Stomach smooth muscle (tissue), 2 donors: ENCODE measurements around the gene SCD5.

Experiments
- H3K27ac ChIP-seq: one replicate; pipeline ENCODE4 v1.7.0; 2013; ENCODE audit warnings: mild to moderate bottlenecking, low read length, inconsistent platforms
- H3K27me3 ChIP-seq, 2 donors: one replicate each; pipeline ENCODE4 v1.7.0; 2013; ENCODE audit warnings: low read length in 2 of 2; ENCODE audit not compliant: insufficient read depth in 2 of 2, control insufficient read depth in 1 of 2
- H3K36me3 ChIP-seq, 2 donors: one replicate each; pipeline ENCODE4 v1.7.0; 2013; ENCODE audit warnings: low read length in 2 of 2; ENCODE audit not compliant: control insufficient read depth in 2 of 2, insufficient read depth in 2 of 2
- H3K4me1 ChIP-seq: one replicate; pipeline ENCODE4 v1.7.0; 2013; ENCODE audit warnings: low read length; ENCODE audit not compliant: control insufficient read depth, insufficient read depth
- H3K4me3 ChIP-seq, 2 donors: one replicate each; pipeline ENCODE4 v1.7.0; 2013; ENCODE audit warnings: low read length in 2 of 2
- H3K9ac ChIP-seq, 2 donors: one replicate each; pipeline ENCODE4 v1.7.0; 2013; ENCODE audit warnings: low read length in 2 of 2, mild to moderate bottlenecking in 1 of 2
- H3K9me3 ChIP-seq, 2 donors: one replicate each; pipeline ENCODE4 v1.7.0; 2013; ENCODE audit warnings: low read length in 2 of 2; ENCODE audit not compliant: control insufficient read depth in 2 of 2
- donor health status: healthy.
- donor health status: Pancreatic carcinoma.

Gene SCD5

GRCh38 chr4:82638479-82638878 lies 160.1 kb downstream of the SCD5 start:
- no peaks in the 10 kb centered on the region for H3K27me3 ChIP-seq
- H3K4me1 ChIP-seq: no peaks in the 10 kb centered on the region
- no peak overlapping the region for H3K27ac ChIP-seq
- no peak overlapping the region for H3K9ac ChIP-seq
- peaks cover 3 to 11% of the 10 kb centered on the region in 2 donors for H3K36me3 ChIP-seq
- no peak overlapping the region for H3K4me3 ChIP-seq
- no peaks in the 10 kb centered on the region for H3K9me3 ChIP-seq

- Histone ChIP-seq H3K27ac (no peak overlapping the region), H3K9ac (no peak overlapping the region), H3K4me1 (no peaks in the 10 kb centered on the region), H3K4me3 (no peak overlapping the region), H3K27me3 (no peaks in the 10 kb centered on the region), H3K9me3 (no peaks in the 10 kb centered on the region), H3K36me3 (peaks cover 0 to 5% of the 10 kb centered on the region in 2 donors)
Measured at GRCh38 chr4:82630079-82630478, 168.5 kb downstream of the SCD5 start.

GRCh38 chr4:82629238-82630000 lies 169.2 kb downstream of the SCD5 start:
- no peaks in the 10 kb centered on the region for H3K4me1 ChIP-seq
- no peak overlapping the region for H3K4me3 ChIP-seq
- no peak overlapping the region for H3K27ac ChIP-seq
- no peaks in the 10 kb centered on the region for H3K27me3 ChIP-seq
- no peaks in the 10 kb centered on the region for H3K36me3 ChIP-seq
- H3K9ac ChIP-seq: no peak overlapping the region
- no peaks in the 10 kb centered on the region for H3K9me3 ChIP-seq

GRCh38 chr4:82626251-82626868 lies 172.2 kb downstream of the SCD5 start:
- H3K9ac ChIP-seq: no peak overlapping the region

GRCh38 chr4:82624819-82625218 lies 173.8 kb downstream of the SCD5 start:
- H3K4me3 ChIP-seq: no peak overlapping the region
- no peak overlapping the region for H3K27ac ChIP-seq
- H3K27me3 ChIP-seq: no peaks in the 10 kb centered on the region

More at GRCh38 chr4:82626251-82626868, 172.2 kb downstream of the SCD5 start:
- no peaks in the 10 kb centered on the region for H3K9me3 ChIP-seq
- no peaks in the 10 kb centered on the region for H3K27me3 ChIP-seq
- no peak overlapping the region for H3K4me3 ChIP-seq
- no peaks in the 10 kb centered on the region for H3K4me1 ChIP-seq
- no peaks in the 10 kb centered on the region for H3K36me3 ChIP-seq
- H3K27ac ChIP-seq: no peak overlapping the region

GRCh38 chr4:82623121-82623683 lies 175.4 kb downstream of the SCD5 start:
- Histone ChIP-seq H3K27ac (no peak overlapping the region), H3K36me3 (no peaks in the 10 kb centered on the region), H3K27me3 (no peaks in the 10 kb centered on the region), H3K9ac (no peak overlapping the region), H3K4me1 (no peaks in the 10 kb centered on the region), H3K4me3 (no peak overlapping the region), H3K9me3 (no peaks in the 10 kb centered on the region)

More at GRCh38 chr4:82624819-82625218, 173.8 kb downstream of the SCD5 start:
- Histone ChIP-seq H3K4me1 (no peaks in the 10 kb centered on the region), H3K9me3 (no peaks in the 10 kb centered on the region), H3K9ac (no peak overlapping the region), H3K36me3 (no peaks in the 10 kb centered on the region)

- H3K27me3 ChIP-seq: peaks cover 0 to under 1% of the 10 kb centered on the region in 2 donors
- H3K4me1 ChIP-seq: no peaks in the 10 kb centered on the region
- H3K9me3 ChIP-seq: no peaks in the 10 kb centered on the region
- H3K9ac ChIP-seq: no peak overlapping the region
- no peaks in the 10 kb centered on the region for H3K36me3 ChIP-seq
- no peak overlapping the region for H3K27ac ChIP-seq
- H3K4me3 ChIP-seq: no peak overlapping the region
Measured at GRCh38 chr4:82621251-82621650, 177.3 kb downstream of the SCD5 start.

GRCh38 chr4:82620126-82620735 lies 178.4 kb downstream of the SCD5 start:
- Histone ChIP-seq H3K27me3 (peaks cover 0 to 3% of the 10 kb centered on the region in 2 donors), H3K36me3 (no peaks in the 10 kb centered on the region), H3K9me3 (no peaks in the 10 kb centered on the region), H3K4me3 (no peak overlapping the region), H3K27ac (no peak overlapping the region), H3K9ac (no peak overlapping the region), H3K4me1 (no peaks in the 10 kb centered on the region)

- Histone ChIP-seq H3K4me3 (no peak overlapping the region), H3K27ac (no peak overlapping the region), H3K36me3 (no peaks in the 10 kb centered on the region), H3K9ac (no peak overlapping the region), H3K4me1 (no peaks in the 10 kb centered on the region), H3K9me3 (no peaks in the 10 kb centered on the region), H3K27me3 (peaks cover 0 to 3% of the 10 kb centered on the region in 2 donors)
Measured at GRCh38 chr4:82618103-82618720, 180.4 kb downstream of the SCD5 start.

- Histone ChIP-seq H3K4me1 (no peaks in the 10 kb centered on the region), H3K27ac (no peak overlapping the region), H3K4me3 (no peak overlapping the region), H3K36me3 (no peaks in the 10 kb centered on the region), H3K9me3 (no peaks in the 10 kb centered on the region), H3K9ac (no peak overlapping the region), H3K27me3 (peaks cover 0 to 3% of the 10 kb centered on the region in 2 donors)
Measured at GRCh38 chr4:82614838-82615449, 183.7 kb downstream of the SCD5 start.
